NCI-H1105 (cell line): ENCODE results near the gene WSB2.

ENCODE experiments used
- DNase-seq: peaks from one replicate; lab custom pipeline; 2025; lab: John Stamatoyannopoulos, UW

Gene WSB2

GRCh38 chr12:118061873-118062843 is 1.2 kb upstream of the WSB2 start:
- peak; percentile 54 for DNase-seq

- no peak for DNase-seq
These were observed 523 bp downstream of the WSB2 start for GRCh38 chr12:118060301-118061010.

GRCh38 chr12:118059341-118060191 is 1.4 kb downstream of the WSB2 start:
- no peak for DNase-seq

GRCh38 chr12:118058881-118059280 is 2.1 kb downstream of the WSB2 start:
- no peak for DNase-seq

- no peak for DNase-seq
These were observed 2.8 kb downstream of the WSB2 start for GRCh38 chr12:118058227-118058626.

GRCh38 chr12:118055865-118056773 is 4.9 kb downstream of the WSB2 start:
- DNase-seq: no peak

DNA sequence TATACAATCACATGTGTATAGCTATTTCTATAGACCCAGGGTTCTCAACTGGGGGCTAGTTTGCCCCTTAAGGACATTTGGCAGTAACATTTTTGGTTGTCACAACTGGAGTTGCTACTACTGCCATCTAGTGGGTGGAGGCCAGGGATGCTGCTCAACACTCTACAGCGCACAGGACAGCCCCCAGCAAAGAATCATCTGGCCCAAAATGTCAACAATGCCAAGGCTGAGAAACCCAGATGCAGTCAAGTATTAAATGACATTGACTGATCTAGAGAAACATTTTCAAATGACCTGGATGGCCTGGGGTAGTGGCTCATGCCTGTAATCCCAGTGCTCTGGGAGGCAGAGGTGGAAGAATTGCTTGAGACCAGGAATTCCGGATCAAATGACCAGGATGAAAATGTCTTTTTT is 5.8 kb downstream of the WSB2 start:
- DNase-seq: no peak

- no peak for DNase-seq
These were observed 7.7 kb downstream of the WSB2 start for GRCh38 chr12:118053071-118053985.

DNA sequence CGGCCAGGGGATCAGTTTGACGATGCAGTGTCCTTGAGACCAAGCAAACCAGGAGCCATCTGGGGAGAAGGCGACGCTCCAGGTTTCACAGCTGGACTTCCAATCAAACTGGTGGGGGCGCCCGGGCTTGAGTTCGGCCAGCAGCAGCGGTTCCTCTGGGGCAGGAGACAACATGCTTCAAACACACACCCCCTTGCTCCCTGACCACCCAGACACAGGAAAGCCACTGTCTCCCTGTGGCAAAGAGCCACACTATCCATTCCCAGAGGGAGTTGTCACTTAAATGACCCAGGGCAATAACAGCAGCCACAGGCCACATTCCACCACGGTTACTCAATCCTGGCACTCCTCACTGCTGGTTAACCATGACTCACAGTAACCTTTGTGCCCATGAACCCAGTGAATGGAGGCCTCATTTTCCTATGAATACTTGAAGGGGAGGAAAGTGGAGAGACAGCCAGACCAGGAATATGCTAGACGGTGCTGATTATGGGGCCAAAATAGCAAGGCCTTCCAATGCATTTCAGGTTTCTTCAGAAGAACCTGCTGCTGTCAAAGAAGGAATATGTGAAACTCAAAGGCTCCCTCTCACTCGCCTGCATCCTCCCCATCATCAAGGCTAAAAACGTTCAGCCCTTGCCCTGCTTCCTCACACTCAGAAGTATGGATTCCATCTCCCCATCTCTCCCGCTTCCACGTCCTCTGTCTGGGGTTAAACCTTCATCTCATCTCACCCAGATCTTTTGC is 8.5 kb downstream of the WSB2 start:
- DNase-seq: no peak

DNA sequence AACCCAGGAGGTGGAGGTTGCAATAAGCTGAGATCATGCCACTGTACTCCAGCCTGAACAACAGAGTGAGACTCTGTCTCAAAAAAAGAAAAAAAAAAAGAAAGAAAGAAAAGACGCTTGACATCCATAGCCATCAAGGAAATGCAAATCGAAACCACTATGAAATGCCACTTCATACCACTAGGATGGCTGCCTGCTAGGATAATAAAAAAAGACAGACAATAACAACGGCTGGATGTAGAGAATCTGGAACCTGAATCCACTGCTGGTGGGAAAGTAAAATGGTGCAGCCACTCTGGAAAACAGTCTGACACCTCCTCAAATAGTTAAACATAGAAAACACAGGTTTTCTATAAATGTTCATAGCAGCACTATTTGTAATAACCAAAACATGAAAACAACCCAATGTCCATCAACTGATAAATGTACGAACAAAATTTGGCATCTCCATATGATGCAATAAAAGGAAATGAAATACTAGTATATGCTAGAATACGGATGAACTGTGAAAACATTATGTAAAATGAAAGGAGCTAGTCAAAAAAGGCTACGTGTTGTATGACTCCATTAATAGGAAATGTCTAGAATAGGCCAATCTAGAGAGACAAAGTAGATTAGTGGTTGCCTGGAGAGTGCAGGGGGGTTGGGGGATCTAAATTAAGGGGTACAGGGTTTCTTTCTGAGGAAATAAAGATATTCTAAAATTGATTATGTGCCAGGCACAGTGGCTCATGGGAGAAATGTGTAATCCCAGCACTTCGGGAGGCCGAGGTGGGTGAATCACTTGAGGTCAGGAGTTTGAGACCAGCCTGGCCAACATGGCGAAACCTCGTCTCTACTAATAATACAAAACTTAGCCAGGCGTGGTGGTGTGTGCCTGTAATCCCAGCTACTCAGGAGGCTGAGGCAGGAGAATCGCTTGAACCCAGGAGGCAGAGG is 9.7 kb downstream of the WSB2 start:
- no peak for DNase-seq

DNA sequence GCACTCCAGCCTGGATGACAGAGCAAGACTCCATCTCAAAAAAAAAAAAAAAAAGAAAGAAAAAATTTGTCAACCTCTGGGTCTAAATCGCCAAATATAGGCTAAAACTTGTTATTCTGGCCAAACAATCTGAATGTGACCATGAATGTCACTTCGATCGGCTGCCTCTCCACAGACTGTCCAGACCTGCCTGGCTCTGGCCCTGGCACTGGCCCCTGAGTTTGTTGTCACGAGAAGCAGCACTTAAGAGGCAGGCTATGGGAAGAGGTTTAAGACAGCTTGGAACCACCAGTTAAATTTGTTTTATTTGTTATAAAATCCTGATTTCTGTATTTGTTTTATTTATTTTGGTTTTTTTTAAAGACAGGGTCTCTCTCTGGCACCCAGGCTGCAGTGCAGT is 14.5 kb downstream of the WSB2 start:
- DNase-seq: no peak

DNA sequence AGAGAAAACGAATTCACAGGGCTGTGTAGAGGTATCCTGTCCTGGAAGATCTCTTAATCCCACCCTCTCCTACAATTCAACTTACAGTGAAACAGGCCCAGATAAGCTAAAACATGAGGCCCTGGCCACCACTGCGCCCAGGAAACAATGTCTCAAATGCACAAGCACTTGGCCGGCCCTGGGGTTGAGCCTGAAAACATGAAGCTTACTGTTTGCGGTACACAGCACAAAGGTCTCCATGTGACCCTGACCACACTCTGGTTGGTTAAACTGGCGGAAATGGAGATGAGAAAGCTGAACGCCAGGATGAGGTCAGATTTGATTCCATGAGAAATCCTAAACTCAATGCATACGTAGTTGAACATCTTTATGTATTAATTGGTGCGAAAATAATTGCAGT is 16.4 kb downstream of the WSB2 start:
- no peak for DNase-seq

DNA sequence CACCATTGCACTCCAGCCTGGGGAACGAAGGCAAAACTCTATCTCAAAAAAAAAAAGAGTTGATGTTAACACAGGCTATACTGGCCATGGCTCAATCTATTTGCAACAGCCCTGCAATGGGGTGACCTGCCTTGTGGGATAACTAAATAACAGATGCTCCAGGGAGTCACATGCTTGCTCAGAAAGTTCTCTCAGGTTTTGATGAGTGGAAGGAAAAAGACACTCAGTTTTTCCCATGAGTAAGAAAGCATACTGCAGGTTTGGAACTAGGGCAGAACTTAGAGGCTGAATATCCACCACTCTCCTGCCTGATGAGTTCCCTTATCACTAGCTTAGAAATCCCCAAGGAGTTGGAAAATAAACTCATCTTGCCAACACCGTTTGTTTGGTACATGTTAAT is 16.9 kb downstream of the WSB2 start:
- DNase-seq: no peak

DNA sequence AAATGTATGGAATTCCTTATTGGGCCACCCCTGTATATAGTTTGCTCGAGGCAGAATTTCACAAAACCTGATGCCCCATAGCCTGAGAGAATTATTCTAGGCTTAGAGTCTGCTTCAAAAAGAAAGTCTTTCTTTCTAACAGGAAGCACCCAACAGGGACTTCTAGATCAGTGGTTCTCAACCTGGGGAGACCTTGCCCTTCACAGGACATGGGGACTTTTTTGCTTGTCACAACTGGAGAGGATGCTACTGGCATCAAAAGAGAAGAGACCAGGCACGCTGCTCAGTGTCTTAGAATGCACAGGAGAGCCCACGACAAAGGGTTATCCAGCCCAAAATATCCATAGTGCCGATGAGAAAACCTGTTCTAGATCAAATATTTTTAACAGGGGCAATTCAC is 18.9 kb downstream of the WSB2 start:
- DNase-seq: no peak

GRCh38 chr12:118038137-118038536 is 22.8 kb downstream of the WSB2 start:
- peak; percentile 27 for DNase-seq

GRCh38 chr12:118036672-118037411 is 24.1 kb downstream of the WSB2 start:
- DNase-seq: no peak
